HG03175 (cell line): ENCODE data around the gene ANO9.
"Not testable (repeated sequence)": the region's sequence is repeated elsewhere in the genome, so short reads cannot be mapped to it uniquely, and the experiment has no call there.

Experiments used
- ATAC-seq: cut with Tn5 transposase; IDR thresholded peaks from one replicate; pipeline ENCODE4 v1.9.1; 2021; ENCODE audit warnings: mild to moderate bottlenecking, moderate library complexity; ENCODE audit not compliant: unreplicated experiment

The ANO9 gene

GRCh38 chr11:472272-472671, 30.5 kb upstream of the ANO9 start:
- no peak for ATAC-seq

DNA sequence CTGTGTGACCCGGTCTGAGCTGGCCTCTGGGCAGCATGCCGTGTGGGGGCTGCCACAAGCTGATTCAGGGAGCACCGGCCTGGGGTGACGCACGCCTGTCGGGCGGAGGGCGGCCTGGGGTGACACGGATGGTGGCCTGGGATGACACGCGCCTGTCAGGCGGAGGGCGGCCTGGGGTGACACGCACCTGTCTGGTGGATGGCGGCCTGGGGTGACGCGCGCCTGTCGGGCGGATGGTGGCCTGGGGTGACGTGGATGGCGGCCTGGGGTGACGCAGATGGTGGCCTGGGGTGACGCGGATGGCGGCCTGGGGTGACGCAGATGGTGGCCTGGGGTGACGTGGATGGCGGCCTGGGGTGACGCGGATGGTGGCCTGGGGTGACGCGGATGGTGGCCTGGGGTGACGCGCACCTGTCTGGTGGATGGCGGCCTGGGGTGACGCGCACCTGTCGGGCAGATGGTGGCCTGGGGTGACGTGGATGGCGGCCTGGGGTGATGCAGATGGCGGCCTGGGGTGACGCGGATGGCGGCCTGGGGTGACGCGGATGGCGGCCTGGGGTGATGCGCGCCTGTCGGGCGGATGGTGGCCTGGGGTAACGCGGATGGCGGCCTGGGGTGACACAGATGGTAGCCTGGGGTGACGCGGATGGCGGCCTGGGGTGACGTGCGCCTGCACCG, 29.8 kb upstream of the ANO9 start:
- ATAC-seq = no peak

GRCh38 chr11:469684-470560, 28.1 kb upstream of the ANO9 start:
- ATAC-seq = no peak

- not testable (repeated sequence) for ATAC-seq
Observed at GRCh38 chr11:469026-469683, 27.3 kb upstream of the ANO9 start.

DNA sequence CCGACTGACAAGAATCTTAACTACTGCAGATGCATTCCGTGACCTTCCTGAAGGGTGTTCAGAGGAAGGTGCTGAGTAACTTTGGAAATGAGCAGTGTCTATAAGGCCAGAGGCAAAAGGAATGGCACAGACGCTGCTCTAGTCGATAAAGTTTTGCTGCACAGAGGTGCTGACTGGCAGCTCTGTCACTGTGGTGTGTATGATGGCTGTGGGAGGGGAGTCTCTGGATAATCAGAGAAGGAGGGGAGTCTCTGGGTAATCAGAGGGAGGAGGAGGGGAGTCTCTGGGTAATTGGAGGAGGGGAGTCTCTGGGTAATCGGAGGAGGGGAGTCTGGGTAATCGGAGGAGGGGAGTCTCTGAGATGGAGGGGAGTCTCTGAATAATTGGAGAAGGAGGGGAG, 26.7 kb upstream of the ANO9 start:
- ATAC-seq = no peak

- no peak for ATAC-seq
Observed at GRCh38 chr11:468036-468435, 26.2 kb upstream of the ANO9 start.

GRCh38 chr11:465896-466530, 24.2 kb upstream of the ANO9 start:
- no peak for ATAC-seq

DNA sequence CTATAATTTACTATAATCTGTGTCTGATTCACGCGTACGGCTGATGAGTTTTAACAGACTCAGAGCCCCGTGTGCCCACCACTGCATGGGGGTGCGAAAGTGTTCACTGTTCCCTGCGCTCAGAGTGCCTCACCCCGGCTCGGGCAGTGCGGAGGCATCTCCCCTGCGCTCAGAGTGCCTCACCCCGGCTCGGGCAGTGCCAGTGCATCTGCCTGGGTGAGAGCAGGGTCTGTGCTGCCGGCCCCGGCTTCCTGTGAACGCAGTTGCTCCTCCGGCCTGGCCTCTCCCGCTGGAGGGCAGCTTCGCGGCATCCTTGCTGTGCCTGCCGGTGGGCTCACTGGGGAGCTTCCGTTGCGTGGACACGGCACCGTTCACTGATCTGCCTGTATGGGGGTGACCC, 22.5 kb upstream of the ANO9 start:
- no peak for ATAC-seq

GRCh38 chr11:462107-462890, 20.5 kb upstream of the ANO9 start:
- ATAC-seq = no peak

DNA sequence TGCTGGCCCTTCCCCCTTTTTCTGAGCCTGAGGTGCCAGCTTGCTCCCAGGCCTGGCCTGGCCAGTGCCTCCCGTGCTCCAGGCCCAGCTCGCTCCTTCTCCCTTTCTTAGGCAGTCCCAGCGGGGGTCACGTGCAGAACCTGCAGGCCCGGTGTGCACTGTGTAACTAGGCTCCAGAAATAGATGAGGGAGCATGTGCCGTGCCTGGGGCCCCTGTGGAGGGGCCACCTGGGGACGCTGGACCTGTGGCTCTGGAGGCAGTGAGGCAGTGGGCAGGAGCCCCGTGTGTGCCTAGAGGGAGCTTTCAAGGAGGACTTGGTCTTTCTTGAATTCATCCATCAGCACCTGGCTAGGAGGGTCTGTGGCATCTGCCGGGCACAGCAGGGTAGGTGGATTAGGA, 19.8 kb upstream of the ANO9 start:
- no peak for ATAC-seq

DNA sequence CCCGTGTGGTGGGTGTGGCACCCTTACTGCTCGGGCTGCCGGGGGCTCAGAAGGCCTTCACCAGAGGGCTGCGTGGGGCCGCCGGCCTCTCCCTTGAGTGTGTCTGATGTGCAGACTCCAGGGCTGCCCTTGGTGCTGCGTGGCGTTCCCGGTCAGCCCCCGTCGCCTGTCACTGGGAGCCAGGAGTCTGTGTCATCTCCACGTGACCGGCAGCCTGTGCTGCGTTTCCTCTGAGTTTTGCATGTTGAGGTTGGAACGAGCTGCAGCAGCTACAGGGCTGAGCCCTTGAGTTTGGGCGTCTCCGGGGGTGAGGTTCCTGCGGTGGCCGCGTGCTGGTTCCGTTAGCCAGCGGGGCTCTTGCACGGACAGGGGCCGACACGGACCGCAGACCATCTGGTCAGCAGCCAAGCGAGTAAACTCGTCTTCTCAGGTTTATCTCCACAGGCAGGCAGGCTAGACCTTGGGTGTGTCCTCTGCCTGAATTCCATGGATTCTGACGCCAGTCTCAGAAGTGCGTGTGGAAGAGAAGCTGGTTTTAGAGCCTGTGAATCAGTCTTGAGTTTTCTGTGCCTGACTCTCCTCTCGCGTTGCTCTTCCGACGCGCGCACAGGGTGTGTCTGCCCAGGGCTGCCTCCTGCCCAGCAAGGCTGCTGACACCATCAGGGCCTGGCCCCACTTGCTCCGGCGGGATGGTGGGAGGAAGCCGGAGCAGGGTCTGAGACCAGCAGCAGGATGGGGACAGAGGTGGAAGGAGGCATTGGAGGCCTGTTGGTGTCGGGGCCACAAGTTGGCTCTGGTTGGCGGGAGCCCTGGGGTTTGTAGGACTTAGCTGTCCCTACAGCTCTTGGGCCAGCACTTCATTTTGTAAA, 18.8 kb upstream of the ANO9 start:
- no peak for ATAC-seq

DNA sequence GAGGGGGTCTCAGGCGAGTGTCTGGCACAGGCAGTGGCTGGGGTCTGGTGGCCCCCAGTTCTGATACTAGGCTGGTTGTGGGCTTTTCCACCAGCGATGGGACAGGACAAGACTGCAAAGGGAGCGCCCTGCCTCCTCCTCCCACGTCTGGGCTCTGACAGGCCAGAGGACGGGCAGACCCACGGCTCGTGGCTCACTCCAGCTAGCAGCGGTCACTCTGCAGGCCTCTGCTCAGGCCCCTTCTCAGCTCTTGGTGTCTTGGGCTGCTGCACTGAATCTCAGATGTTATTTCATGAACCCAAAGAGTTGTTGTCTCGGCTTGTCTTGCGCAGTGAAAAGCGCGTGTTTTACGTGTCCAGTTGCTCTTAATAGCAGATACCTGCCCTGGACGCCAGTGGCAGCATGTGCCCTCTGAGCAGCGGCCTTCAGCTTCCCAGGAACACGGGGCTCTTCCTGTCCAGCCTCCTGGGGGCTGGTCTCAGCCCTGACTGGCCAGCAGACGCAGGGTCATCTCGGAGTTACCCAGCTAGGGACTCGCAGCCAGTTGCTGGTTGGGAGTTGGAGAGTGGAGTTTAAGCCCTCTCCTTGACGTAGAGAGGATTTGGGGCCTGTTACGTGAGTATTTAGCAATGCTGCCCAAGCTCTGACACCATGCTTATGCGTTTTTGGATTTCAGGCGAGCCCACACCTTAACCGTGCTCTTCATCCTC, 17.9 kb upstream of the ANO9 start:
- ATAC-seq = no peak

DNA sequence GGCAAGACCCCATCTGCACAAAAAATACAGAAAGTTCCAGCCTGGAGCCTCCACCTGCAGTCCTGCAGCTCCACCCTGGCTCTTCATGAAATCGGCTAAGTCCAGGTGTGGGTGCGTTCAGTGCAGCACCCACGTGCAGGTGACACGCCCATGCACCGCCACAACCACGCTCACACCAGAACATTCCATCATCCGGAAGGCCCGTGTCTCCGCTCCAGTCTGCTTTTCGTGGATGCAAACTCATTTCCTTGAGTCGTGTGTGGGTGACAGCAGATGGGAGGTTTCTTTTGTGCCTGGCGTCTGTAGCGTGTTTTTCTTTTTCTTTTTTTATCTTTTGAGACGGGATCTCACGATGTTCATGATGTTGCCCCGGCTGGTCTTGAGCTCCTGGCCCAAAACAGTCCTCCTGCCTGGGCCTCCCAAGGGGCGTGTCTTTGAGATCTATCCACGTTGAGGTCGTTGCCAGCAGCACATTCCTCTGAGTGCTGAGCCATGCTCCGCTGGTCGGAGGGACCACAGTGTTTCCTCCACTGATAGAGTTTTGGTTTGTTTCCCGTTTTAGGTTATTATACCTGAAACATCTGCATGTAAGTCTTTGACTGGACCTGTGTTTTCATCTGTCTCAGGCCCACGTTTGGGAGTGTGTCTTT, 15.4 kb upstream of the ANO9 start:
- ATAC-seq = no peak

- ATAC-seq = no peak
Observed at GRCh38 chr11:456533-456932, 14.7 kb upstream of the ANO9 start.

- ATAC-seq = no peak
Observed at GRCh38 chr11:455566-456147, 13.8 kb upstream of the ANO9 start.

- ATAC-seq = no peak
Observed at GRCh38 chr11:454801-455565, 13.2 kb upstream of the ANO9 start.

- no peak for ATAC-seq
Observed at GRCh38 chr11:454043-454442, 12.2 kb upstream of the ANO9 start.
